Measurements from ENCODE around the gene LENG8.

The LENG8 gene

GRCh38 chr19:54418930-54419800 is 29.8 kb upstream of the LENG8 start:
- TF ChIP-seq, protein P1, sequence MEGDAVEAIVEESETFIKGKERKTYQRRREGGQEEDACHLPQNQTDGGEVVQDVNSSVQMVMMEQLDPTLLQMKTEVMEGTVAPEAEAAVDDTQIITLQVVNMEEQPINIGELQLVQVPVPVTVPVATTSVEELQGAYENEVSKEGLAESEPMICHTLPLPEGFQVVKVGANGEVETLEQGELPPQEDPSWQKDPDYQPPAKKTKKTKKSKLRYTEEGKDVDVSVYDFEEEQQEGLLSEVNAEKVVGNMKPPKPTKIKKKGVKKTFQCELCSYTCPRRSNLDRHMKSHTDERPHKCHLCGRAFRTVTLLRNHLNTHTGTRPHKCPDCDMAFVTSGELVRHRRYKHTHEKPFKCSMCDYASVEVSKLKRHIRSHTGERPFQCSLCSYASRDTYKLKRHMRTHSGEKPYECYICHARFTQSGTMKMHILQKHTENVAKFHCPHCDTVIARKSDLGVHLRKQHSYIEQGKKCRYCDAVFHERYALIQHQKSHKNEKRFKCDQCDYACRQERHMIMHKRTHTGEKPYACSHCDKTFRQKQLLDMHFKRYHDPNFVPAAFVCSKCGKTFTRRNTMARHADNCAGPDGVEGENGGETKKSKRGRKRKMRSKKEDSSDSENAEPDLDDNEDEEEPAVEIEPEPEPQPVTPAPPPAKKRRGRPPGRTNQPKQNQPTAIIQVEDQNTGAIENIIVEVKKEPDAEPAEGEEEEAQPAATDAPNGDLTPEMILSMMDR (IDR thresholded peaks at IDR 0.05; ENCODE audit: low read depth, low read length): no peak
- DNase-seq (ENCODE audit: extremely low read depth, low read depth): no peak

GRCh38 chr19:54420068-54420382 is 29.0 kb upstream of the LENG8 start:
- TF ChIP-seq, protein P1 (IDR thresholded peaks at IDR 0.05; ENCODE audit: low read depth, low read length): no peak
- no peak for DNase-seq (ENCODE audit: extremely low read depth, low read depth)

GRCh38 chr19:54420383-54421168 is 28.4 kb upstream of the LENG8 start:
- no peak for DNase-seq (ENCODE audit: extremely low read depth, low read depth)
- TF ChIP-seq, protein P1 (IDR thresholded peaks at IDR 0.05; ENCODE audit: low read depth, low read length): no peak

GRCh38 chr19:54421169-54421516 is 27.9 kb upstream of the LENG8 start:
- TF ChIP-seq, protein P1 (IDR thresholded peaks at IDR 0.05; ENCODE audit: low read depth, low read length): no peak
- DNase-seq (ENCODE audit: extremely low read depth, low read depth): no peak

DNA sequence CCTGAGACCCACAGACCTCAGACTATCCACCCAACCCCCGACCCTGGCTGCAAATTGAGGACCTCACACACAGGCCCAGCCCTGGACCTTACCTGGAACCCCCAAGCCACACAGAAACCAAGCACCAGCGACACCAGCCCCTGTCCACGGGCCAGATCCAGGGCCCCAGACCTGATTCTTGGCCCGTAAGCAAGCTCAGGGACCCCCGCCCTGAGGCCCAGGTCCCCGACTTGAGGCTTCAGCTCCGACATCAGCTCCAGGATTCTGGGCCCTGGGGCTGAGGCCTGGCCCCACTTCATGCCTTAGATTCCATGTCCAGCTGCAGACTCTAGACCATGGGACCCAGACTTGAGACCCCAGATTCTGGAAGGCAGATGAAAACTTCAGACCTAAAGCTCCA is 27.5 kb upstream of the LENG8 start:
- TF ChIP-seq, protein P1 (IDR thresholded peaks at IDR 0.05; ENCODE audit: low read depth, low read length): no peak
- DNase-seq (ENCODE audit: extremely low read depth, low read depth): no peak

GRCh38 chr19:54422136-54422535 is 26.9 kb upstream of the LENG8 start:
- TF ChIP-seq, protein P1 (IDR thresholded peaks at IDR 0.05; ENCODE audit: low read depth, low read length): no peak
- no peak for DNase-seq (ENCODE audit: extremely low read depth, low read depth)

GRCh38 chr19:54424201-54424600 is 24.8 kb upstream of the LENG8 start:
- TF ChIP-seq, protein P1 (IDR thresholded peaks at IDR 0.05; ENCODE audit: low read depth, low read length): no peak
- DNase-seq (ENCODE audit: extremely low read depth, low read depth): no peak

Measured in AG09319 (cell line).